Activated CD4-positive, alpha-beta T cell treated with anti-CD3 and anti-CD28 coated beads, Interleukin-2, amount 10 ng/mL, durations not matched to agents 7 days and 5 days (primary cell): ENCODE measurements around the gene LMO7. TPM values are rescaled to one million over a fixed set of nuclear protein-coding genes. Genes with fewer than 3 reads are reported as not detected.
A peak's percentile ranks its signal among the peaks of the same experiment; 100 is the strongest.
"Not testable (repeated sequence)": the region's sequence is repeated elsewhere in the genome, so short reads cannot be mapped to it uniquely, and the experiment has no call there.

Experiments
- CTCF ChIA-PET: fragments of 350-600 bp; sonication (Branson Sonifier 250); formaldehyde crosslinking; loops from one replicate; lab custom pipeline; 2021; ENCODE audit warnings: antibody characterized with exemption; lab: Charles Lee
- POLR2A ChIA-PET: fragments of 350-600 bp; sonication (Branson Sonifier 250); formaldehyde crosslinking; loops from one replicate; lab custom pipeline; 2021; ENCODE audit warnings: antibody characterized with exemption; lab: Charles Lee
- DNase-seq: peaks from one replicate; pipeline ENCODE4 v3.0.0-alpha.2; 2020
- H3K27ac Mint-ChIP-seq: one replicate; pipeline ENCODE4 v1.8.0; 2021; ENCODE audit warnings: mild to moderate bottlenecking, moderate library complexity, mixed read lengths
- H3K27me3 Mint-ChIP-seq: one replicate; pipeline ENCODE4 v1.8.0; 2021; ENCODE audit warnings: mixed read lengths
- H3K36me3 Mint-ChIP-seq: one replicate; pipeline ENCODE4 v1.8.0; 2021; ENCODE audit warnings: low read depth, mixed read lengths
- H3K4me1 Mint-ChIP-seq: one replicate; pipeline ENCODE4 v1.8.0; 2021; ENCODE audit warnings: mixed read lengths
- H3K4me3 Mint-ChIP-seq: one replicate; pipeline ENCODE4 v1.8.0; 2021; ENCODE audit warnings: mild to moderate bottlenecking, moderate library complexity, mixed read lengths
- H3K9me3 Mint-ChIP-seq: one replicate; pipeline ENCODE4 v1.8.0; 2021; ENCODE audit warnings: mixed read lengths
- total RNA-seq, 2 experiments: library from RNA; stranded (reverse); gene quantifications; one replicate each; pipeline ENCODE4 v1.2.3, GENCODE V29; 2021

The LMO7 gene
- total RNA-seq, 2 experiments from 2014 or later, result 23.1 to 30.7 TPM

- H3K27ac Mint-ChIP-seq, result no peak overlapping the region
- ChIA-PET CTCF (interaction anchor here (0.7 kb wide), 1 partner anchor 9 kb away, joined by 3 read pairs; no protein-coding TSS in a partner anchor), POLR2A (no interaction called here)
- H3K4me3 Mint-ChIP-seq, result no peak overlapping the region
- no peaks in the 10 kb centered on the region for H3K36me3 Mint-ChIP-seq
- peaks cover 3% of the 10 kb centered on the region for H3K4me1 Mint-ChIP-seq
- H3K27me3 Mint-ChIP-seq, result no peaks in the 10 kb centered on the region
- DNase-seq, result no peak
- no peaks in the 10 kb centered on the region for H3K9me3 Mint-ChIP-seq
Measured at GRCh38 chr13:75687150-75687763, 51.1 kb downstream of the LMO7 start.

- H3K4me3 Mint-ChIP-seq, result no peak overlapping the region
Measured at GRCh38 chr13:75689686-75690085, 53.6 kb downstream of the LMO7 start.

DNA sequence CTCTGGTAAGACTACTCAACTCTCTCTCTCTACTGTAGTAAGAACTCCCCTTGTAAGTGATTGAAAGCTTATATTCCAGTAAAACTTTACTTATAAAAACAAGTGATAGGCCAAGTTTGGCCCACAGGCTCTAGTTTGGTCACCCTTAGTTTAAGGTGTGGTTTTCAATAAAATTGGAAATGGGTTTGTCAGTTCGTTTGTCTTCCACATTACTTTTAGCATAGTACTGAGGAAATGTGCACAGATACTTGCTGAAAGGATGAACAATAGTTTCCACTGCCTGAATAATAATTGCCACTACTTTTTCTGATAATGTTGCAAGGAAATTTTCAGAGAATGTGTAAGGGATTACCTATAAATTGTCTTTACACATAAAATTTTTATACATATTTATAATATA, 54.5 kb downstream of the LMO7 start:
- H3K27ac Mint-ChIP-seq, result no peak overlapping the region
- H3K4me1 Mint-ChIP-seq, result no peaks in the 10 kb centered on the region
- H3K36me3 Mint-ChIP-seq, result no peaks in the 10 kb centered on the region
- CTCF ChIA-PET, result no interaction called here
- no peaks in the 10 kb centered on the region for H3K27me3 Mint-ChIP-seq
- POLR2A ChIA-PET, result no interaction called here
- DNase-seq, result no peak
- H3K9me3 Mint-ChIP-seq, result no peaks in the 10 kb centered on the region
- H3K4me3 Mint-ChIP-seq, result no peak overlapping the region

More at GRCh38 chr13:75689686-75690085, 53.6 kb downstream of the LMO7 start:
- ChIA-PET CTCF (no interaction called here), POLR2A (no interaction called here)
- Mint-ChIP-seq H3K36me3 (no peaks in the 10 kb centered on the region), H3K4me1 (peaks cover 3% of the 10 kb centered on the region), H3K27me3 (no peaks in the 10 kb centered on the region), H3K9me3 (no peaks in the 10 kb centered on the region), H3K27ac (no peak overlapping the region)
- DNase-seq, result no peak

DNA sequence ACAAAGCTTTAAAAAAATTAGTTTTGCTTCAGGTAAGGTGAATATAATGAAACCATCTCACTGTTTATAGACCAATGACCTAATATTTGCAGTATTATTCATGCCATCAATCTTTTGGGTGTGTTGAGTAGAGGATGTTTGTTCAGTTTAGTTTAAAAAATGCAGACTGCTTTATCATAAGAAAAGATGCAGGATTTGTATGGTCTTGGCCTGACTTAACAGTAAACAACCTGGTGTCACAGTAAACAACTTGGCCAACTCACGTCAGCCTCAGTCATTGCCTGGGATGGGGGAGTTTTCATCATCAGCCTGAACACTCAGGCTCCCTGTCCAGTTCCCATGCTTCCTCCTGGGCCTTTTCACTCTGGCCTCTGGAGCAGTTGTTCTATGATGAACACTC, 55.1 kb downstream of the LMO7 start:
- ChIA-PET POLR2A (no interaction called here), CTCF (no interaction called here)
- H3K27me3 Mint-ChIP-seq, result no peaks in the 10 kb centered on the region
- no peaks in the 10 kb centered on the region for H3K36me3 Mint-ChIP-seq
- H3K4me3 Mint-ChIP-seq, result no peak overlapping the region
- no peak for DNase-seq
- peaks cover 2% of the 10 kb centered on the region for H3K4me1 Mint-ChIP-seq
- no peaks in the 10 kb centered on the region for H3K9me3 Mint-ChIP-seq
- no peak overlapping the region for H3K27ac Mint-ChIP-seq

DNA sequence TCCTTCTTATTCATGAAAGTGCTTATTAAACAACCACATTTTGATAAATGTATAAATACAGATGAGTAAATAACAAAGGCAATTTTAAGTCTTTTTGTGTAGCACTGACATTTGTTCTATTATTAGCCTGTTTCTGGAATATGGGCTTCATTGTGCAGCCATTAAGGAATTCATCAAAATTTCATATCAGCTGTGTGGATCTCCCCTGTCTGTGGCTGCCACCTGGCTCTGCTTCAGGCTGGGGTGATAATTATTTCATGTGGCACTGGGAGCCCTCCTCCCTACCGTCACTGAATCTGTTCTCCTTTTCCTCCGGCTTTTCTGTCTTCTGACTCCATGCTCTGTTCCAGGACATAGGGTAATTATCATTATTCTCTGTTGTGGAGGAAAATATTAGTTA, 57.1 kb downstream of the LMO7 start:
- no peaks in the 10 kb centered on the region for H3K27me3 Mint-ChIP-seq
- H3K4me1 Mint-ChIP-seq, result peaks cover 2% of the 10 kb centered on the region
- H3K36me3 Mint-ChIP-seq, result no peaks in the 10 kb centered on the region
- no peak overlapping the region for H3K27ac Mint-ChIP-seq
- H3K9me3 Mint-ChIP-seq, result no peaks in the 10 kb centered on the region
- ChIA-PET CTCF (interaction anchor here (1.3 kb wide), 1 partner anchor 54 kb away, joined by 3 read pairs; no protein-coding TSS in a partner anchor), POLR2A (no interaction called here)
- no peak for DNase-seq
- H3K4me3 Mint-ChIP-seq, result no peak overlapping the region

- Mint-ChIP-seq H3K9me3 (peaks cover 2% of the 10 kb centered on the region), H3K4me1 (peaks cover 2% of the 10 kb centered on the region), H3K4me3 (no peak overlapping the region), H3K27me3 (no peaks in the 10 kb centered on the region), H3K36me3 (no peaks in the 10 kb centered on the region), H3K27ac (no peak overlapping the region)
- POLR2A ChIA-PET, result no interaction called here
- DNase-seq, result no peak
- CTCF ChIA-PET, result interaction anchor here (1.0 to 1.8 kb wide), 7 partner anchors 11 to 778 kb away, joined by 3 to 11 read pairs (median 3); no protein-coding TSS in a partner anchor
Measured at GRCh38 chr13:75694722-75695121, 58.6 kb downstream of the LMO7 start.

GRCh38 chr13:75695908-75696307, 59.8 kb downstream of the LMO7 start:
- H3K27ac Mint-ChIP-seq, POLR2A ChIA-PET, H3K27me3 Mint-ChIP-seq, H3K9me3 Mint-ChIP-seq, H3K36me3 Mint-ChIP-seq, H3K4me3 Mint-ChIP-seq, H3K4me1 Mint-ChIP-seq: not testable (repeated sequence)
- CTCF ChIA-PET, result interaction anchor here (0.6 to 2.5 kb wide), 21 partner anchors 9 to 1180 kb away, joined by 3 to 11 read pairs (median 3); no protein-coding TSS in a partner anchor
- DNase-seq, result peak; percentile 73

DNA sequence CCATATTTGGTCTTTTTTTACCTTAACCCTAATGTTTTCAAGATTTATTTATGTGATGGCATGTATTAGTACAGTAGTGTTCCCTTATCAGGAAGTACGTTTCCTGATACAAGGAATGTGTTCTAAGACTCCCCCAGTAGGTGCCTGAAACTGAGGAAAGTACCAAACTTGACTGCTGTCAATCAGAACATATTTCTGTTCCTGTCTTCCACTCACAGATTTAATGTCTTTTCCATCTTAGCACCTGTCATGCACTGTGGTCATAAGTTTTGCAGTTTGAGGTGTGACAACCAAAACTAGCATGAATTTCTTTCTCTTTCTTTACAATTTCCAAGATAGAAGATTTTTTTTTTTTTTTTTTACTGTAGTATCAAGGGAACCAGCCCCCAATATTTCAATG, 62.9 kb downstream of the LMO7 start:
- POLR2A ChIA-PET, result no interaction called here
- no peak overlapping the region for H3K27ac Mint-ChIP-seq
- H3K9me3 Mint-ChIP-seq, result peaks cover 10% of the 10 kb centered on the region
- H3K4me1 Mint-ChIP-seq, result peaks cover 7% of the 10 kb centered on the region
- DNase-seq, result no peak
- CTCF ChIA-PET, result no interaction called here
- H3K27me3 Mint-ChIP-seq, result no peaks in the 10 kb centered on the region
- H3K36me3 Mint-ChIP-seq, result peaks cover 3% of the 10 kb centered on the region
- H3K4me3 Mint-ChIP-seq, result no peak overlapping the region

- CTCF ChIA-PET, H3K27me3 Mint-ChIP-seq: not testable (repeated sequence)
Measured at GRCh38 chr13:75699717-75700116, 63.6 kb downstream of the LMO7 start.

DNA sequence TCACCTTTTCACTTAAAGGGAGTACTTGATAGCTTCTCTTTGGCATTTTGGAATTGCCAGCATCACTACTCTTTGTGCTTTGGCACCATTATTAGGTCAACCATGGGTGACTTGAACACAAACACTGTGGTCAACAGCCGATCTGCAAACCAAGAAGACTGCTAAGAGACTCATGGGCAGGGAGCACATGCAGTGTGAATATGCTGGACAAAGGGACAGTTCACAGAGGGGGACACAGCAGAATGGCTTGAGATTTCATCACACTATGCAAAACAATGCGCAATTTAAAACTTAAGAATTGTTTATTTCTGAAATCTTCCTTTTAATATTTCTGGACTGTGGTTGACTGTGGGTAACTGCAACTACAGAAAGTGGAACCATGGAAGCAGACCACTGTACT, 64.4 kb downstream of the LMO7 start:
- Mint-ChIP-seq H3K4me3 (no peak overlapping the region), H3K27ac (no peak overlapping the region), H3K4me1 (peaks cover 13% of the 10 kb centered on the region), H3K27me3 (no peaks in the 10 kb centered on the region), H3K36me3 (peaks cover 3% of the 10 kb centered on the region), H3K9me3 (peaks cover 10% of the 10 kb centered on the region)
- DNase-seq, result no peak
- ChIA-PET POLR2A (no interaction called here), CTCF (no interaction called here)

More at GRCh38 chr13:75699717-75700116, 63.6 kb downstream of the LMO7 start:
- DNase-seq, H3K27ac Mint-ChIP-seq, H3K4me3 Mint-ChIP-seq, H3K9me3 Mint-ChIP-seq, H3K36me3 Mint-ChIP-seq, H3K4me1 Mint-ChIP-seq, POLR2A ChIA-PET: not testable (repeated sequence)

DNA sequence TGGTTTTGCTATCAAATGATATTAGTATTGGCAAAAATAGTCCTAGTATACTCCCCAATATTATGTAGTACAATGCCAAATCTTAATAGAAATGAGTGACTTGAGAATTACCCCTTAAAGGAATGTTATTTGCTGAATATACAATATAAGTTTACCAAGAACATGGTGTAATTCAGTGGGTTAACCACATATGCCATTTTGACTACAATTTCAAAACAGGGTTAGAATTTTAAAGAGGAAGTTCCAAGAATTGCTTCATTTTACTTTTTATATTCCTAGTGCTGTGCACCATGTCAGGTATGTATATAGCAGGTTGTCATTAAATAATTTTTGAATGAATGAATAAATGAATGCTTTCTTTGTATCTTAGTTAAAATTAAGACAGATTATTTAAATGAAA, 66.3 kb downstream of the LMO7 start:
- H3K27me3 Mint-ChIP-seq, result no peaks in the 10 kb centered on the region
- peaks cover 3% of the 10 kb centered on the region for H3K36me3 Mint-ChIP-seq
- ChIA-PET CTCF (no interaction called here), POLR2A (no interaction called here)
- H3K4me3 Mint-ChIP-seq, result no peak overlapping the region
- DNase-seq, result no peak
- peaks cover 10% of the 10 kb centered on the region for H3K9me3 Mint-ChIP-seq
- H3K4me1 Mint-ChIP-seq, result peaks cover 12% of the 10 kb centered on the region
- H3K27ac Mint-ChIP-seq, result no peak overlapping the region

DNA sequence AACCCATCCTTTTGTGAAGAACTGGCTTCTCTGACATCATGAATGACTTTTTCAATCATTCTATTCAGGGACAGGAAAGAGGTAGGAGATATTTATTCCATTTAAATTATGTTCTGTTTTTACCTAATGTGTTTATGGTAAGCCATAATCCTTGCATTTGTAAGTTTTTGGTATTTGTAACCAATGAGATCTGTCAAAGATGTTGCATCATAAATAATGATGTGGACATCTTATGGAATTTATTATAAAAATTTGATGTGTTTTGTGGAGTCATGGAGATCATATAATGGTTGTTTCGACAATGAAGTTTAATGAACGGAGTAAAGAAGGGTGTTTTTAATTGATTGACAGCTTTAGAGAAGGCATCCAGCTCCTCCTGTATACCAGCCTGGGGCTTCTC, 67.6 kb downstream of the LMO7 start:
- Mint-ChIP-seq H3K27me3 (no peaks in the 10 kb centered on the region), H3K27ac (no peak overlapping the region), H3K4me1 (peaks cover 12% of the 10 kb centered on the region), H3K9me3 (peaks cover 10% of the 10 kb centered on the region), H3K36me3 (peaks cover 3% of the 10 kb centered on the region), H3K4me3 (no peak overlapping the region)
- POLR2A ChIA-PET, result no interaction called here
- CTCF ChIA-PET, result interaction anchor here (1.1 kb wide), 1 partner anchor 16 kb away, joined by 3 read pairs; no protein-coding TSS in a partner anchor
- no peak for DNase-seq

DNA sequence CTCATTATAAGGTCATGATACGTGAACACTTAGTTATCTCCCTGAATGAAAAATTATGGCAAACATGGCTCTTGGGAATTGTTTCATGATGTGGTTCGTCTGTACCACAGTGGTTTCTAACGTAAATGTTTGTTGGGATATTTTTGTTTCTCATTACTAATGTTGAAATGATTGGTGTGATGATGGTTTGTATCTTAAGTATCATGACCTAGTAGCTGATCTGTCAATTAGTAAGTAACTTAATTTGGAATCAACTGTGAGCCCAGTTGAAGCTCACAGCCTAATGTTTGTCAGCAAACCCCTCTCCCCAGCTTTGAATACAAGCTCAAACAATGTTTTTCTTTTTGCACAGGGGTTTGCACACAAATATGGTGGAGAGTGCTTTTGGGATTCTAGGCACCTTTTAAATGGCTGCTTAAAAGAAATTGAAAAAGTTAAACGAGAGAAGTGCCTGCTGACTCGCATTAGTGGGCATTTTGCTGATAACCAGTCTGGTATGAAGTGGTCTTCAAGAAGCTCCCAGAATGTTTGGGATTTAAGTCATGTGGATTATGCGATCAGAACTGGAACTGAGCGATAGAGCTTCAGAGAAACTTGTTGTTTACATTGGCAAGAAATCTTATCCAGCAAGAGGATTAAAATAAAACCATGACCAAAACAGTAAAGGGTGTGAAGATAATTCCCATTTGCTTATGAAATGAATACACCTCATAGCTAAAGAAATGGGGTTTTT, 68.2 kb downstream of the LMO7 start:
- Mint-ChIP-seq H3K27ac (no peak overlapping the region), H3K27me3 (no peaks in the 10 kb centered on the region), H3K4me1 (peaks cover 12% of the 10 kb centered on the region), H3K4me3 (no peak overlapping the region), H3K36me3 (peaks cover 3% of the 10 kb centered on the region), H3K9me3 (peaks cover 8% of the 10 kb centered on the region)
- ChIA-PET CTCF (interaction anchor here (1.1 kb wide), 2 partner anchors 8 to 16 kb away, joined by 3 to 4 read pairs; no protein-coding TSS in a partner anchor), POLR2A (no interaction called here)
- no peak for DNase-seq
